Esophagus muscularis mucosa (tissue), 4 donors: ENCODE measurements around the gene HIF1A. TPM values are rescaled to one million over a fixed set of nuclear protein-coding genes. Genes with fewer than 3 reads are reported as not detected.

ENCODE experiments used
- DNase-seq: peaks from one replicate; pipeline ENCODE4 v3.0.0-alpha.2; 2017; ENCODE audit errors: extremely low spot score
- H3K27ac ChIP-seq, 4 donors: fragments of 200-600 bp; sonication (generic); replicated peaks in 1 of 4; 1 replicate in 3 of 4; 2 replicates in 1 of 4; pipeline ENCODE4 v1.5.1; 2016 to 2019; ENCODE audit warnings: mild to moderate bottlenecking in 1 of 4
- H3K27me3 ChIP-seq, 4 donors: fragments of 200-600 bp; sonication (generic); one replicate each; pipeline versions ENCODE4 v1.5.1 to v1.6.0; 2016 to 2019
- H3K36me3 ChIP-seq, 4 donors: fragments of 200-600 bp; sonication (generic); one replicate each; pipeline ENCODE4 v1.5.1; 2016 to 2019
- H3K4me1 ChIP-seq, 4 donors: fragments of 200-600 bp; sonication (generic); one replicate each; pipeline ENCODE4 v1.5.1; 2016 to 2019
- H3K4me3 ChIP-seq, 4 donors: fragments of 200-600 bp; sonication (generic); 1 replicate in 2 of 4; 2 replicates in 2 of 4; pipeline ENCODE4 v1.5.1; 2016 to 2019; ENCODE audit warnings: mild to moderate bottlenecking in 4 of 4, moderate library complexity in 1 of 4
- H3K9me3 ChIP-seq, 4 donors: fragments of 200-600 bp; sonication (generic); 1 replicate in 3 of 4; 2 replicates in 1 of 4; pipeline ENCODE4 v1.5.1; 2016 to 2019
- CTCF ChIP-seq, 3 experiments: fragments of 200-600 bp in 2 of 3; fragments of 450-650 bp in 1 of 3; sonication (generic) in 2 of 3; IDR thresholded peaks; one replicate each; pipeline ENCODE4 v1.5.1; 2017 to 2019; ENCODE audit warnings: antibody characterized with exemption in 3 of 3, mild to moderate bottlenecking in 2 of 3, moderate library complexity in 1 of 3
- EP300 ChIP-seq: sonication (generic); formaldehyde crosslinking; IDR thresholded peaks from one replicate; pipeline ENCODE4 v1.6.1; 2017; ENCODE audit warnings: antibody characterized with exemption
- POLR2A ChIP-seq: fragments of 450-650 bp; IDR thresholded peaks from one replicate; pipeline ENCODE4 v1.6.1; 2017; ENCODE audit warnings: antibody characterized with exemption, moderate library complexity, mild to moderate bottlenecking, low read depth
- POLR2AphosphoS5 ChIP-seq, 2 donors: sonication (generic); formaldehyde crosslinking; IDR thresholded peaks; one replicate each; pipeline ENCODE4 v1.6.1; 2017; ENCODE audit warnings: antibody characterized with exemption in 2 of 2
- WGBS: methylation state at CpG from one replicate; pipeline ENCODE4 v1.1.5; 2018; 5-methylcytosine and 5-hydroxymethylcytosine counted together
- intact Hi-C: fragments of 100-400 bp; cut with DNase I; formaldehyde crosslinking; loops from one replicate; pipeline ENCODE4 v1.15.1; 2023
- total RNA-seq, 4 donors: library from RNA; depleted of rRNA; stranded (reverse); fragments of >200 nt; gene quantifications; one replicate each; pipeline versions ENCODE4 v1.1.0 to v1.2.1, GENCODE V29; 2016

HIF1A gene
- total RNA-seq, 4 donors from 2014 or later: 77.4 to 156 (median 86.5) TPM

DNA sequence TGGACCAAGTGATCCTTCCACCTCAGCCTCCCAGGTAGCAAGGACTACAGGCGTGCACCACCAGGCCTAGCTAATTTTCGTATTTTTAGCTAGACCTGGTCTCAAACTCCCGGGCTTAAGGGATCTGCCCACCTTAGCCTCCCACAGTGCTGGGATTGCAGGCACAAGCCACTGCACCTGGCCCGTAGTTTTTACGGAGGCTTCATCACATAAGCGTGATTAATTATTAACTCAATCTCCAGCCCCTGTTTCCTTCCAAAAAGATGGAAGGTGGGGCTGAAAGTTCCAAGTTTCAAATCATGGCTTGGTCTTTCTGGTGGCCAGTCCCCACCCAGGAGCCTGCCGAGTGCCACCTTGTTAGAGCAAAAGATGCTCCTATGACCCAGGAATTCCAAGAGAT lies 22.5 kb upstream of the HIF1A start:
- DNase-seq: no peak
- H3K9me3 ChIP-seq: no peaks in the 10 kb centered on the region
- intact Hi-C loops: no loop called here
- no peaks in the 10 kb centered on the region for H3K27me3 ChIP-seq
- no peak overlapping the region for H3K27ac ChIP-seq
- no peak for TF ChIP-seq POLR2A
- no peak overlapping the region for H3K4me3 ChIP-seq
- 98% methylated on average over 7 of the region's 7 CpGs for WGBS
- no peaks in the 10 kb centered on the region for H3K36me3 ChIP-seq
- H3K4me1 ChIP-seq: peaks cover 0 to 6% (median 0%) of the 10 kb centered on the region in 4 donors

- Histone ChIP-seq H3K4me1 (peaks cover 0 to 6% (median 0%) of the 10 kb centered on the region in 4 donors), H3K27ac (no peak overlapping the region), H3K36me3 (no peaks in the 10 kb centered on the region), H3K9me3 (no peaks in the 10 kb centered on the region), H3K4me3 (no peak overlapping the region), H3K27me3 (no peaks in the 10 kb centered on the region)
- intact Hi-C loops: no loop called here
- TF ChIP-seq POLR2A (no peak), CTCF (IDR thresholded peaks at IDR 0.05) (no peak), POLR2AphosphoS5 (IDR thresholded peaks at IDR 0.05) (no peak), EP300 (no peak)
- WGBS: 77% methylated on average over 5 of the region's 5 CpGs
- no peak for DNase-seq
These were observed 22.0 kb upstream of the HIF1A start for GRCh38 chr14:61673305-61673704.

DNA sequence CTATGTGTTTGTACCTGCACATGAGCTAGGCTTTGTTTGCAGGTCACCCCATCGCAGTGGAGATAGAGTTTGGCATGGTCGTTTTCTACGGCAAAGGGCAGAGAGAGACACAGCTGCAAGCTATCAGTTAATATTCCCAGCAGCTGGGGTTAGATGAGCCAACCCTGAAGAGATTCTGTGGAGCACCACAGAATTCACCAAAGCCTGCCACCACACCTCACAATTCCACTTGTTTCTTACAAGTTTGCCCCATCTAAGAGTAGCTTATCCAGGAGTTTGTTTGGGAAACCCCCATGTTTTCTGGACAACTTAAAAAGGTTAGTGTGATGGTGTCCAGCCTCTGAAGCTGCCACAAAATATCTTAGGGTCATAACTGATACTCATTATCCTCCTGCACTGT lies 20.0 kb upstream of the HIF1A start:
- intact Hi-C loops: no loop called here
- Histone ChIP-seq H3K4me3 (no peak overlapping the region), H3K36me3 (no peaks in the 10 kb centered on the region), H3K4me1 (peaks cover 0 to 6% (median 0%) of the 10 kb centered on the region in 4 donors), H3K27ac (no peak overlapping the region), H3K27me3 (no peaks in the 10 kb centered on the region), H3K9me3 (no peaks in the 10 kb centered on the region)
- 89% methylated on average over 3 of the region's 3 CpGs for WGBS
- DNase-seq: no peak
- TF ChIP-seq CTCF (IDR thresholded peaks at IDR 0.05) (no peak), EP300 (no peak), POLR2A (no peak)

GRCh38 chr14:61677479-61677878 lies 17.8 kb upstream of the HIF1A start:
- no peak for DNase-seq
- no peak for TF ChIP-seq EP300
- no peak for TF ChIP-seq POLR2A
- no peak for TF ChIP-seq CTCF (IDR thresholded peaks at IDR 0.05)
- TF ChIP-seq POLR2AphosphoS5 (IDR thresholded peaks at IDR 0.05): no peak
- Histone ChIP-seq H3K9me3 (no peaks in the 10 kb centered on the region), H3K4me3 (no peak overlapping the region), H3K4me1 (no peaks in the 10 kb centered on the region), H3K27ac (no peak overlapping the region), H3K36me3 (no peaks in the 10 kb centered on the region), H3K27me3 (no peaks in the 10 kb centered on the region)
- intact Hi-C loops: no loop called here

DNA sequence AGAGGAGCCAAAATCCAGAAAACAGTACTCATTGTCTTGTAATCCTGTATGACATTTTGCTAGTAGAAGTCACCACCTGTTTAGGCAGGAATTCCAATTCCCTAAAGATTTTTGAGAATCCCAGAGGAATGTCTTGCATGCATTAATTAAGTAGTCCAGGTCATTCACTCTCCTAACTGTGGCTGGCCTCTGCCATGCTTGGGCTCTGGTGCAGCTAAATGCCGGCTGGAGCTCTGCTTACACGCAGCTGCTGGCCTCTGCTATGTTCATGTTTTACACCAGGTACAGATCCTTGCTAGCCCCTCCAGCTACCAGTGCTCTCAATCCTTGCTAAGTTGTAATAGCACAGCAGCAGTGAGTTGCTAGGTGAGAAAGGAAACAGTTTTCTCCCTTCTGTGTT lies 16.3 kb upstream of the HIF1A start:
- WGBS: 69% methylated on average over 2 of the region's 2 CpGs
- intact Hi-C loops: no loop called here
- Histone ChIP-seq H3K27ac (no peak overlapping the region), H3K9me3 (no peaks in the 10 kb centered on the region), H3K4me1 (no peaks in the 10 kb centered on the region), H3K4me3 (no peak overlapping the region), H3K27me3 (no peaks in the 10 kb centered on the region), H3K36me3 (no peaks in the 10 kb centered on the region)
- TF ChIP-seq POLR2AphosphoS5 (IDR thresholded peaks at IDR 0.05): no peak
- TF ChIP-seq EP300: no peak
- no peak for TF ChIP-seq POLR2A
- TF ChIP-seq CTCF (IDR thresholded peaks at IDR 0.05): no peak
- no peak for DNase-seq
